ENCODE results near the gene SOX18.

- TF ChIP-seq POLR2A (IDR thresholded peaks at IDR 0.05) (no peak), CTCF (IDR thresholded peaks at IDR 0.05) (no peak)
These were observed 47.8 kb downstream of the SOX18 start for GRCh38 chr20:64001607-64002011.

Measured in thyroid gland (tissue), 4 donors.